GM12878 (cell line): ENCODE measurements around the gene GMPPB. TPM values are rescaled to one million over a fixed set of nuclear protein-coding genes. Genes with fewer than 3 reads are reported as not detected.

Experiments
- BACH1 ChIP-seq: fragments of 450-650 bp; IDR thresholded peaks from 2 replicates; pipeline ENCODE4 v1.6.1; 2017; ENCODE audit warnings: mild to moderate bottlenecking, borderline replicate concordance
- CBFB ChIP-seq: IDR thresholded peaks from 2 replicates; pipeline ENCODE4 v1.6.1; 2016; ENCODE audit warnings: antibody characterized with exemption, low read depth
- CBX3 ChIP-seq: fragments of 200-600 bp; sonication (generic); IDR thresholded peaks from 2 replicates; pipeline ENCODE4 v1.6.1; 2016; ENCODE audit warnings: low read depth, borderline replicate concordance
- CHD2 ChIP-seq: IDR thresholded peaks from 2 replicates; pipeline ENCODE4 v1.6.1; 2011; ENCODE audit warnings: low read depth, low read length, improper control_type of control experiment, borderline replicate concordance
- GABPA ChIP-seq: IDR thresholded peaks from 2 replicates; pipeline ENCODE4 v1.6.1; 2014; ENCODE audit warnings: antibody characterized with exemption, low read depth, mild to moderate bottlenecking, inconsistent platforms
- GATAD2B ChIP-seq: fragments of 450-650 bp; conservative IDR thresholded peaks from 2 replicates; pipeline ENCODE4 v1.6.1; 2017; ENCODE audit warnings: low read depth, mild to moderate bottlenecking, moderate library complexity
- HDAC6 ChIP-seq: fragments of 200-600 bp; sonication (generic); IDR thresholded peaks from one replicate; pipeline ENCODE4 v1.8.0; 2017; ENCODE audit warnings: antibody characterized with exemption; ENCODE audit not compliant: unreplicated experiment
- IKZF1 ChIP-seq: fragments of 450-650 bp; conservative IDR thresholded peaks from 2 replicates; pipeline ENCODE4 v1.6.1; 2017; ENCODE audit warnings: antibody characterized with exemption, mild to moderate bottlenecking
- MTA3 ChIP-seq: IDR thresholded peaks from 2 replicates; pipeline ENCODE4 v1.6.1; 2012; ENCODE audit warnings: low read length, inconsistent platforms, borderline replicate concordance
- MXI1 ChIP-seq: fragments of 150-350 bp; IDR thresholded peaks from 2 replicates; pipeline ENCODE4 v1.6.1; 2011; ENCODE audit warnings: low read depth, mild to moderate bottlenecking, inconsistent platforms, low read length, improper control_type of control experiment
- MYC ChIP-seq: IDR thresholded peaks from 2 replicates; pipeline ENCODE4 v1.6.1; 2011; ENCODE audit warnings: mild to moderate bottlenecking, low read length, moderate library complexity, inconsistent platforms; ENCODE audit not compliant: insufficient read depth, insufficient replicate concordance, insufficient read length, severe bottlenecking
- NBN ChIP-seq: fragments of 450-650 bp; IDR thresholded peaks from 2 replicates; pipeline ENCODE4 v1.6.1; 2016
- POLR2A ChIP-seq: IDR thresholded peaks from 2 replicates; pipeline ENCODE4 v1.6.1; 2011; ENCODE audit warnings: low read depth, mild to moderate bottlenecking, low read length
- POLR2AphosphoS5 ChIP-seq: IDR thresholded peaks from 2 replicates; pipeline ENCODE4 v1.6.1; 2011; ENCODE audit warnings: mild to moderate bottlenecking, low read length, inconsistent platforms
- RB1 ChIP-seq: fragments of 450-650 bp; formaldehyde crosslinking; IDR thresholded peaks from 2 replicates; pipeline ENCODE4 v1.6.1; 2017; ENCODE audit warnings: mild to moderate bottlenecking, borderline replicate concordance
- TBL1XR1 ChIP-seq: IDR thresholded peaks from 2 replicates; pipeline ENCODE4 v1.6.1; 2012; ENCODE audit warnings: low read depth, low read length, improper control_type of control experiment
- TCF12 ChIP-seq: IDR thresholded peaks from 2 replicates; pipeline ENCODE4 v1.6.1; 2011; ENCODE audit warnings: low read depth, mild to moderate bottlenecking, low read length
- ZBTB40 ChIP-seq: fragments of 450-650 bp; IDR thresholded peaks from 2 replicates; pipeline ENCODE4 v1.6.1; 2016; ENCODE audit warnings: mild to moderate bottlenecking, moderate library complexity, borderline replicate concordance
- ZNF687 ChIP-seq: fragments of 450-650 bp; IDR thresholded peaks from 2 replicates; pipeline ENCODE4 v1.6.1; 2017; ENCODE audit warnings: mild to moderate bottlenecking, moderate library complexity
- polyA plus RNA-seq, 11 experiments: library from polyadenylated mRNA; depleted of rRNA in 4 of 11; unstranded in 6 of 11; stranded (reverse) in 5 of 11; fragments of >200 nt; fragmentation: Nextera tagmentation in 4 of 11; fragmentation: Illumina TruSeq in 1 of 11; extraction: Ambion mirVana in 4 of 11; extraction: Trizol in 1 of 11; gene quantifications; 1 replicate in 1 of 11; 2 replicates in 10 of 11; pipeline versions ENCODE4 v1.2.1 to v1.2.3, GENCODE V29; 2011 to 2016; ENCODE audit warnings: inconsistent platforms in 2 of 11, missing spikeins in 2 of 11, low read depth in 1 of 11
- total RNA-seq, 4 experiments: library from RNA; depleted of rRNA in 3 of 4; stranded (reverse); fragments of >200 nt in 3 of 4; fragmentation: Illumina TruSeq in 1 of 4; extraction: Trizol in 1 of 4; gene quantifications; 2 replicates each; pipeline versions ENCODE4 v1.2.1 to v1.2.3, GENCODE V29; 2013 to 2021
- TF ChIP-seq, protein P1 (sequence below): fragments of 450-650 bp; conservative IDR thresholded peaks from 2 replicates; pipeline ENCODE4 v1.6.1; 2017; ENCODE audit warnings: mild to moderate bottlenecking, moderate library complexity

The GMPPB gene
- total and polyA plus RNA-seq, 10 of the 15 experiments (the other 5 are each of a cell fraction or from before 2014, with no cell fraction given) = 2.3 to 99.5 (median 23.3) TPM

GRCh38 chr3:49689046-49689907 is 34.5 kb downstream of the GMPPB start, which contains the start of the genes MST1 and RNF123 (continued):
- TF ChIP-seq ZBTB40 = peak; percentile 89
- TF ChIP-seq TBL1XR1 = no peak
- TF ChIP-seq, protein P1, sequence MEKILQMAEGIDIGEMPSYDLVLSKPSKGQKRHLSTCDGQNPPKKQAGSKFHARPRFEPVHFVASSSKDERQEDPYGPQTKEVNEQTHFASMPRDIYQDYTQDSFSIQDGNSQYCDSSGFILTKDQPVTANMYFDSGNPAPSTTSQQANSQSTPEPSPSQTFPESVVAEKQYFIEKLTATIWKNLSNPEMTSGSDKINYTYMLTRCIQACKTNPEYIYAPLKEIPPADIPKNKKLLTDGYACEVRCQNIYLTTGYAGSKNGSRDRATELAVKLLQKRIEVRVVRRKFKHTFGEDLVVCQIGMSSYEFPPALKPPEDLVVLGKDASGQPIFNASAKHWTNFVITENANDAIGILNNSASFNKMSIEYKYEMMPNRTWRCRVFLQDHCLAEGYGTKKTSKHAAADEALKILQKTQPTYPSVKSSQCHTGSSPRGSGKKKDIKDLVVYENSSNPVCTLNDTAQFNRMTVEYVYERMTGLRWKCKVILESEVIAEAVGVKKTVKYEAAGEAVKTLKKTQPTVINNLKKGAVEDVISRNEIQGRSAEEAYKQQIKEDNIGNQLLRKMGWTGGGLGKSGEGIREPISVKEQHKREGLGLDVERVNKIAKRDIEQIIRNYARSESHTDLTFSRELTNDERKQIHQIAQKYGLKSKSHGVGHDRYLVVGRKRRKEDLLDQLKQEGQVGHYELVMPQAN = peak; percentile 87
- peak; percentile 92 for TF ChIP-seq IKZF1
- no peak for TF ChIP-seq CHD2
- peak; percentile 60; the same call in 1 of the 2 replicates for TF ChIP-seq RB1
- TF ChIP-seq NBN = peak; percentile 58; the same call in 1 of the 2 replicates
- TF ChIP-seq ZNF687 = no peak
- 0 out of 2 replicates have a peak, but pooled peaks have one; percentile 36 for TF ChIP-seq CBFB
- TF ChIP-seq HDAC6 = no peak
- TF ChIP-seq GABPA = peak; percentile 86
- no peak for TF ChIP-seq CBX3
- peak; percentile 67; the same call in 1 of the 2 replicates for TF ChIP-seq POLR2AphosphoS5
- peak; percentile 53 for TF ChIP-seq MYC
- 0 out of 2 replicates have a peak, but pooled peaks have one; percentile 5 for TF ChIP-seq TCF12
- TF ChIP-seq POLR2A = peak; percentile 83
- TF ChIP-seq MXI1 = peak; percentile 77; the same call in 1 of the 2 replicates
- TF ChIP-seq BACH1 = peak; percentile 34; the same call in 1 of the 2 replicates
- TF ChIP-seq MTA3 = no peak
- TF ChIP-seq GATAD2B = peak; percentile 64; the same call in 1 of the 2 replicates
